H1 (cell line): ENCODE data around the gene PTTG1IP. TPM values are rescaled to one million over a fixed set of nuclear protein-coding genes. Genes with fewer than 3 reads are reported as not detected.

Source experiments
- polyA plus RNA-seq, 7 experiments: library from polyadenylated mRNA; depleted of rRNA in 3 of 7; stranded (reverse) in 5 of 7; unstranded in 2 of 7; fragments of >200 nt in 5 of 7; fragments of 200-250 nt in 2 of 7; gene quantifications; 1 replicate in 5 of 7; 2 replicates in 1 of 7; 4 replicates in 1 of 7; pipeline versions ENCODE4 v1.2.1 to v1.2.3, GENCODE V29; 2011 to 2013; ENCODE audit warnings: missing spikeins in 2 of 7, mixed read lengths in 2 of 7
- total RNA-seq: library from RNA; stranded (reverse); fragmentation: NEBNext Ultra II Directional; extraction: Animal tissue kit (Norgen Biotek cat#: 25700); gene quantifications from 2 replicates; pipeline ENCODE4 v1.2.1, GENCODE V29; 2021
- TF ChIP-seq, protein P1 (sequence below): IDR thresholded peaks from 2 replicates; pipeline ENCODE4 v1.6.1; 2012; ENCODE audit warnings: low read length, inconsistent platforms

The PTTG1IP gene
- total and polyA plus RNA-seq, 2 of the 8 experiments (the other 6 are each of a cell fraction or from before 2014, with no cell fraction given), result 90.8 to 130 TPM

DNA sequence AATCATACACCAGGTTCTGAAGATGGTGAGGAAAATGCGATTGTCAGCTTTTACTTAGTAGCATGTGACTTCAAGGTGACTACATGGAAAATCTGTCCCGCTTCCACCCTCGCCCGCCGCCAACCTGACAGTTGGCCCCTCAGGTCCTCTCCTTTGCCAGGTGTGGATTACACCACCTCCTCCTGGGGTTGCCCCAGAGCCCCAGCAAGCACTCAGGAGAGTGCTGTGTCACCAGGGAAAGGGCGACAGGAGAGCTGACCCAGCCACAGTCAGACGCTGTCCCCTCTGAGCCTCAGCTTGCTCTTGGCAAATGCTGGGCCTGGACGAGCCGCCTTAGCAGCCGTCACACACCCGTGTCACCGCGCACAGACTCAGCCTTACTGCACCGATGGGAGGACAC is 17.9 kb downstream of the PTTG1IP start (continued):
- TF ChIP-seq, protein P1, sequence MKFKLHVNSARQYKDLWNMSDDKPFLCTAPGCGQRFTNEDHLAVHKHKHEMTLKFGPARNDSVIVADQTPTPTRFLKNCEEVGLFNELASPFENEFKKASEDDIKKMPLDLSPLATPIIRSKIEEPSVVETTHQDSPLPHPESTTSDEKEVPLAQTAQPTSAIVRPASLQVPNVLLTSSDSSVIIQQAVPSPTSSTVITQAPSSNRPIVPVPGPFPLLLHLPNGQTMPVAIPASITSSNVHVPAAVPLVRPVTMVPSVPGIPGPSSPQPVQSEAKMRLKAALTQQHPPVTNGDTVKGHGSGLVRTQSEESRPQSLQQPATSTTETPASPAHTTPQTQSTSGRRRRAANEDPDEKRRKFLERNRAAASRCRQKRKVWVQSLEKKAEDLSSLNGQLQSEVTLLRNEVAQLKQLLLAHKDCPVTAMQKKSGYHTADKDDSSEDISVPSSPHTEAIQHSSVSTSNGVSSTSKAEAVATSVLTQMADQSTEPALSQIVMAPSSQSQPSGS, result no peak
